Hepatocyte (in vitro differentiated cells): ENCODE results near the gene ERC2.

ENCODE experiments used
- CTCF ChIP-seq: fragments of 200-600 bp; sonication (generic); IDR thresholded peaks from 2 replicates; pipeline ENCODE4 v1.5.1; 2016; ENCODE audit warnings: antibody characterized with exemption, mild to moderate bottlenecking; ENCODE audit not compliant: poor library complexity
- EZH2 ChIP-seq: fragments of 200-600 bp; sonication (generic); IDR thresholded peaks from 2 replicates; pipeline ENCODE4 v1.6.1; 2016; ENCODE audit warnings: antibody characterized with exemption, mild to moderate bottlenecking, borderline replicate concordance
- EZH2phosphoT487 ChIP-seq: fragments of 200-600 bp; sonication (generic); IDR thresholded peaks from one replicate; pipeline ENCODE4 v1.6.1; 2018; ENCODE audit warnings: antibody characterized with exemption, mild to moderate bottlenecking, low read depth, moderate library complexity; ENCODE audit not compliant: unreplicated experiment, severe bottlenecking

DNA sequence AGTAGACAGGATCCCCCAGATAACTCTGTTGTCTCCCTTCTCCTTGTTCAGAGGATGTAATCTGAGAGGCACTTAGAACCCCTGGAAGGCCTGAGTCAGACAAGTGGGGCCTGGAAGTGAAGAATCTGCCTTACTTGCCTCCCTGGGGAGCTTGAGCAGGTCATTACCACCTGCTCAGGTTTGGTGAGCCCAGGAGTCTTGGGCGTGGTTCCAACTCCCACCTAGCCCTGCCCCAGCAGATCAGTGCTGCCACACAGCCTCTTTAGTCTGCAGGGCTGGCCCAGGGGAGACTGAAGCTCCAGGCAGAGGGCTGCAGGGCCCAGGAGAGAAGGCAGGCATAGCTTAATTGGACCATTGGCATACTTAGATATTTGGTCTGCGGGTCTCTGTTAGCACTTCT is 230.0 kb downstream of the ERC2 start:
- TF ChIP-seq CTCF (no peak), EZH2phosphoT487 (no peak), EZH2 (no peak)
